ENCODE data around the gene FAM219A.

The FAM219A gene

DNA sequence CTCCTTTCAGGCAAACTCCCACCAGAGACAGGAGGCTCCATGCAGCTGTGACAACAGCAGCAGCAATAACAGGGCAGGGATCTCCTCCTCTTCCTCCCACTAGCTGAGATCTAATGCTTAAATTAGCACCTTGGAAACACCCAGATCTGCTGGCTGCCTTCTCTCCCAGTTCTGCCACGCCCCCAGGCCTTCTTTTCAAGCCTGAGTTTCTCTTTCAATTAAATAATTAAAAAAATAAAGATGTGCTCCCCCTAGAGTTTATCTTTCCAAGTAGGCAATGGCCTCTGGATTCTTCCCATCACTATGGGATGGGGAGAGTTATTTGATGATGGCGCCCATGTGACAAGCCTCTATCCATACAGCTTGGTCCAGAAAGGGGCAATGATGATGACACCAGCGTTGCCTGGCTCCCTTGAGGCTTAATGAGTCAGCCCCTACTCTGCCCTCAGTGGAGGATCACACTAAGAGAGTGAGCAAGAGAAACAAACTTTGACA lies 3.8 kb downstream of the FAM219A start (continued):
- TF ChIP-seq, protein P1, sequence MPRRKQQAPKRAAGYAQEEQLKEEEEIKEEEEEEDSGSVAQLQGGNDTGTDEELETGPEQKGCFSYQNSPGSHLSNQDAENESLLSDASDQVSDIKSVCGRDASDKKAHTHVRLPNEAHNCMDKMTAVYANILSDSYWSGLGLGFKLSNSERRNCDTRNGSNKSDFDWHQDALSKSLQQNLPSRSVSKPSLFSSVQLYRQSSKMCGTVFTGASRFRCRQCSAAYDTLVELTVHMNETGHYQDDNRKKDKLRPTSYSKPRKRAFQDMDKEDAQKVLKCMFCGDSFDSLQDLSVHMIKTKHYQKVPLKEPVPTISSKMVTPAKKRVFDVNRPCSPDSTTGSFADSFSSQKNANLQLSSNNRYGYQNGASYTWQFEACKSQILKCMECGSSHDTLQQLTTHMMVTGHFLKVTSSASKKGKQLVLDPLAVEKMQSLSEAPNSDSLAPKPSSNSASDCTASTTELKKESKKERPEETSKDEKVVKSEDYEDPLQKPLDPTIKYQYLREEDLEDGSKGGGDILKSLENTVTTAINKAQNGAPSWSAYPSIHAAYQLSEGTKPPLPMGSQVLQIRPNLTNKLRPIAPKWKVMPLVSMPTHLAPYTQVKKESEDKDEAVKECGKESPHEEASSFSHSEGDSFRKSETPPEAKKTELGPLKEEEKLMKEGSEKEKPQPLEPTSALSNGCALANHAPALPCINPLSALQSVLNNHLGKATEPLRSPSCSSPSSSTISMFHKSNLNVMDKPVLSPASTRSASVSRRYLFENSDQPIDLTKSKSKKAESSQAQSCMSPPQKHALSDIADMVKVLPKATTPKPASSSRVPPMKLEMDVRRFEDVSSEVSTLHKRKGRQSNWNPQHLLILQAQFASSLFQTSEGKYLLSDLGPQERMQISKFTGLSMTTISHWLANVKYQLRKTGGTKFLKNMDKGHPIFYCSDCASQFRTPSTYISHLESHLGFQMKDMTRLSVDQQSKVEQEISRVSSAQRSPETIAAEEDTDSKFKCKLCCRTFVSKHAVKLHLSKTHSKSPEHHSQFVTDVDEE (CRISPR knock-in tag; IDR thresholded peaks at IDR 0.05): no peak
- TF ChIP-seq OSR1 (CRISPR knock-in tag; IDR thresholded peaks at IDR 0.05) (no peak), ARNTL (CRISPR knock-in tag; IDR thresholded peaks at IDR 0.05; ENCODE audit: borderline replicate concordance, low read depth) (no peak), ZFP3 (CRISPR knock-in tag; IDR thresholded peaks at IDR 0.05) (no peak), SNAI2 (CRISPR knock-in tag; IDR thresholded peaks at IDR 0.05) (no peak)

DNA sequence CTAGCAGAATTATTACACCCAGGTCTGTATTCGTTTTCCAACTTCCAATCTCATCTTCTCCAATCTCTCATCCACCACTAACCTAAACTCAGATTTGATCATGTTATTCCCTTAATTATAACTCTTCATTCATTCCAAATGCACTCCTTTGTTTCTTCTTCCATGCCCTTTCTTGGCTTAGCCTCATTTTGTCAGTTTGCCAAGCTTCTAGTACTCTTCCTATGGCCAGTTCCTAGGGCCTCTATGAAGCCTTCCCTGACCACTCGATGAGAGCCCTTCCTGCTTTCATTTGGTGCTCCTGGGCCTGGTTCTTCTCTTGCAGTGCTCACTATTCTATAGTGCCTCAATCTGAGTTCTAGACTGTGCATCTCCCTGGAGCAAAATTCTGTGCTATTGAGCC lies 5.8 kb downstream of the FAM219A start:
- no peak for ATAC-seq
- no peak for TF ChIP-seq ZNF8 (CRISPR knock-in tag; IDR thresholded peaks at IDR 0.05)
- TF ChIP-seq TOX (CRISPR knock-in tag; IDR thresholded peaks at IDR 0.05; ENCODE audit: borderline replicate concordance): no peak
- TF ChIP-seq ZNF70 (CRISPR knock-in tag; IDR thresholded peaks at IDR 0.05): no peak
- no peak for TF ChIP-seq ZFP30 (CRISPR knock-in tag; IDR thresholded peaks at IDR 0.05)
- TF ChIP-seq, protein P2, sequence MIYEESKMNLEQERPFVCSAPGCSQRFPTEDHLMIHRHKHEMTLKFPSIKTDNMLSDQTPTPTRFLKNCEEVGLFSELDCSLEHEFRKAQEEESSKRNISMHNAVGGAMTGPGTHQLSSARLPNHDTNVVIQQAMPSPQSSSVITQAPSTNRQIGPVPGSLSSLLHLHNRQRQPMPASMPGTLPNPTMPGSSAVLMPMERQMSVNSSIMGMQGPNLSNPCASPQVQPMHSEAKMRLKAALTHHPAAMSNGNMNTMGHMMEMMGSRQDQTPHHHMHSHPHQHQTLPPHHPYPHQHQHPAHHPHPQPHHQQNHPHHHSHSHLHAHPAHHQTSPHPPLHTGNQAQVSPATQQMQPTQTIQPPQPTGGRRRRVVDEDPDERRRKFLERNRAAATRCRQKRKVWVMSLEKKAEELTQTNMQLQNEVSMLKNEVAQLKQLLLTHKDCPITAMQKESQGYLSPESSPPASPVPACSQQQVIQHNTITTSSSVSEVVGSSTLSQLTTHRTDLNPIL (CRISPR knock-in tag; IDR thresholded peaks at IDR 0.05; ENCODE audit: low read depth): no peak

DNA sequence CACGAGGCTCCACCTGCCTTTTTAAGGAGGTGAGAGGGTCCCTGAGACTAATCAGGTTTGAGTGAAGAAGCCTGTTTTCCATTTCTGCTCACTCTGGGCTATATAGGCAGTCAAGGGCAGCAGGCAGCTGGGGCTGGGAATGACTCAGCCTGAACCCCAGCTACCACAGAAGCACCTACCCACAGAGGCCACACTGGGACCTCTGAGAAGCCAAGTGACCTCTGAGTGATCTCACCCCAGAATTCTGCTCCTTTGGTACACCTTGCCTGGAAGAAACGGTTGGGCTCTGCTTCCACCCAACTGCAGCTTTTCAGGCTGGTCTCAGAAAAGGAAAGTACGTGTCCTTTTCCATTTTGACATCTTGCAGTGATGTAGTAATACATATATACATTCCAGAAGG lies 6.8 kb downstream of the FAM219A start:
- TF ChIP-seq OSR1 (CRISPR knock-in tag; IDR thresholded peaks at IDR 0.05) (no peak), ZFP3 (CRISPR knock-in tag; IDR thresholded peaks at IDR 0.05) (no peak), ISL1 (CRISPR knock-in tag; IDR thresholded peaks at IDR 0.05) (no peak), TCF4 (CRISPR knock-in tag; IDR thresholded peaks at IDR 0.05; ENCODE audit: borderline replicate concordance) (no peak), ZNF70 (CRISPR knock-in tag; IDR thresholded peaks at IDR 0.05) (no peak), ZC3H10 (CRISPR knock-in tag; IDR thresholded peaks at IDR 0.05) (no peak), RARB (CRISPR knock-in tag; IDR thresholded peaks at IDR 0.05) (no peak), ZNF8 (CRISPR knock-in tag; IDR thresholded peaks at IDR 0.05) (no peak), PPARA (CRISPR knock-in tag; IDR thresholded peaks at IDR 0.05; ENCODE audit: borderline replicate concordance) (no peak), BACH2 (CRISPR knock-in tag; IDR thresholded peaks at IDR 0.05; ENCODE audit: borderline replicate concordance) (no peak), ARNTL (CRISPR knock-in tag; IDR thresholded peaks at IDR 0.05; ENCODE audit: borderline replicate concordance, low read depth) (no peak), ESRRG (CRISPR knock-in tag; IDR thresholded peaks at IDR 0.05) (no peak), GLIS3 (CRISPR knock-in tag; IDR thresholded peaks at IDR 0.05) (no peak)
- TF ChIP-seq, protein P3, sequence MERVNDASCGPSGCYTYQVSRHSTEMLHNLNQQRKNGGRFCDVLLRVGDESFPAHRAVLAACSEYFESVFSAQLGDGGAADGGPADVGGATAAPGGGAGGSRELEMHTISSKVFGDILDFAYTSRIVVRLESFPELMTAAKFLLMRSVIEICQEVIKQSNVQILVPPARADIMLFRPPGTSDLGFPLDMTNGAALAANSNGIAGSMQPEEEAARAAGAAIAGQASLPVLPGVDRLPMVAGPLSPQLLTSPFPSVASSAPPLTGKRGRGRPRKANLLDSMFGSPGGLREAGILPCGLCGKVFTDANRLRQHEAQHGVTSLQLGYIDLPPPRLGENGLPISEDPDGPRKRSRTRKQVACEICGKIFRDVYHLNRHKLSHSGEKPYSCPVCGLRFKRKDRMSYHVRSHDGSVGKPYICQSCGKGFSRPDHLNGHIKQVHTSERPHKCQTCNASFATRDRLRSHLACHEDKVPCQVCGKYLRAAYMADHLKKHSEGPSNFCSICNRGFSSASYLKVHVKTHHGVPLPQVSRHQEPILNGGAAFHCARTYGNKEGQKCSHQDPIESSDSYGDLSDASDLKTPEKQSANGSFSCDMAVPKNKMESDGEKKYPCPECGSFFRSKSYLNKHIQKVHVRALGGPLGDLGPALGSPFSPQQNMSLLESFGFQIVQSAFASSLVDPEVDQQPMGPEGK (CRISPR knock-in tag; IDR thresholded peaks at IDR 0.05; ENCODE audit: borderline replicate concordance): no peak
- TF ChIP-seq, protein P2 (CRISPR knock-in tag; IDR thresholded peaks at IDR 0.05; ENCODE audit: low read depth): no peak
- TF ChIP-seq, protein P1 (CRISPR knock-in tag; IDR thresholded peaks at IDR 0.05): no peak
- ATAC-seq: no peak; the same call in 2 of the 3 replicates

All from SK-N-SH treated with all-trans-retinoic acid at 6 μM for 48 hours (cell line).